Suprapubic skin (tissue), 4 donors: Measurements from ENCODE around the gene OSGIN1. TPM values are rescaled to one million over a fixed set of nuclear protein-coding genes. Genes with fewer than 3 reads are reported as not detected.

Experiments
- DNase-seq, 2 donors: peaks; one replicate each; pipeline ENCODE4 v3.0.0-alpha.2; 2019; ENCODE audit warnings: low spot score in 2 of 2
- H3K27ac ChIP-seq: fragments of 200-600 bp; sonication (generic); one replicate; pipeline ENCODE4 v1.5.1; 2019
- H3K27me3 ChIP-seq: fragments of 200-600 bp; sonication (generic); one replicate; pipeline ENCODE4 v1.5.1; 2019
- H3K36me3 ChIP-seq: fragments of 200-600 bp; sonication (generic); one replicate; pipeline ENCODE4 v1.5.1; 2019
- H3K4me1 ChIP-seq: fragments of 200-600 bp; sonication (generic); one replicate; pipeline ENCODE4 v1.5.1; 2019
- H3K4me3 ChIP-seq: fragments of 200-600 bp; sonication (generic); one replicate; pipeline ENCODE4 v1.5.1; 2019; ENCODE audit warnings: mild to moderate bottlenecking
- H3K9me3 ChIP-seq: fragments of 200-600 bp; sonication (generic); one replicate; pipeline ENCODE4 v1.5.1; 2019
- CTCF ChIP-seq, 2 donors: fragments of 200-600 bp in 1 of 2; fragments of 450-650 bp in 1 of 2; sonication (generic) in 1 of 2; IDR thresholded peaks; one replicate each; pipeline ENCODE4 v1.5.1; 2016 to 2019; ENCODE audit warnings: antibody characterized with exemption in 2 of 2, mild to moderate bottlenecking in 1 of 2, moderate library complexity in 1 of 2
- EP300 ChIP-seq: sonication (generic); formaldehyde crosslinking; IDR thresholded peaks from one replicate; pipeline ENCODE4 v1.6.1; 2017; ENCODE audit warnings: antibody characterized with exemption
- POLR2A ChIP-seq, 2 donors: fragments of 450-650 bp; IDR thresholded peaks; one replicate each; pipeline ENCODE4 v1.6.1; 2017; ENCODE audit warnings: antibody characterized with exemption in 2 of 2, mild to moderate bottlenecking in 2 of 2, moderate library complexity in 2 of 2
- POLR2AphosphoS5 ChIP-seq, 3 donors: sonication (generic); formaldehyde crosslinking; IDR thresholded peaks; one replicate each; pipeline ENCODE4 v1.6.1; 2017; ENCODE audit warnings: antibody characterized with exemption in 3 of 3
- WGBS: methylation state at CpG from one replicate; pipeline ENCODE4 v1.1.5; 2018; 5-methylcytosine and 5-hydroxymethylcytosine counted together
- total RNA-seq, 4 donors: library from RNA; depleted of rRNA; stranded (reverse); fragments of >200 nt; gene quantifications; one replicate each; pipeline ENCODE4 v1.1.0, GENCODE V29; 2016

The OSGIN1 gene
- total RNA-seq, 4 donors from 2014 or later: 1.0 to 2.2 (median 1.5) TPM

- H3K27ac ChIP-seq: no peak overlapping the region
- H3K4me1 ChIP-seq: peaks cover 2% of the 10 kb centered on the region
- H3K36me3 ChIP-seq: no peaks in the 10 kb centered on the region
- WGBS: 81% methylated on average over 10 of the region's 10 CpGs
- H3K9me3 ChIP-seq: no peaks in the 10 kb centered on the region
- TF ChIP-seq CTCF (IDR thresholded peaks at IDR 0.05): no peak
- TF ChIP-seq POLR2AphosphoS5 (IDR thresholded peaks at IDR 0.05): no peak
- TF ChIP-seq POLR2A (IDR thresholded peaks at IDR 0.05): no peak
- TF ChIP-seq EP300: no peak
- no peaks in the 10 kb centered on the region for H3K27me3 ChIP-seq
- DNase-seq: no peak
- no peak overlapping the region for H3K4me3 ChIP-seq
These were observed 9.5 kb upstream of the OSGIN1 start for GRCh38 chr16:83943516-83944050.

- Histone ChIP-seq H3K27me3 (no peaks in the 10 kb centered on the region), H3K36me3 (no peaks in the 10 kb centered on the region), H3K9me3 (no peaks in the 10 kb centered on the region), H3K27ac (no peak overlapping the region), H3K4me1 (peaks cover 2% of the 10 kb centered on the region), H3K4me3 (no peak overlapping the region)
- DNase-seq: no peak
- TF ChIP-seq POLR2AphosphoS5 (IDR thresholded peaks at IDR 0.05) (no peak), EP300 (no peak), POLR2A (IDR thresholded peaks at IDR 0.05) (no peak), CTCF (IDR thresholded peaks at IDR 0.05) (no peak)
- WGBS: 91% methylated on average over 10 of the region's 10 CpGs
These were observed 7.5 kb upstream of the OSGIN1 start for GRCh38 chr16:83945587-83945986.

GRCh38 chr16:83946154-83946780 is 6.8 kb upstream of the OSGIN1 start:
- no peaks in the 10 kb centered on the region for H3K27me3 ChIP-seq
- no peaks in the 10 kb centered on the region for H3K9me3 ChIP-seq
- H3K27ac ChIP-seq: no peak overlapping the region
- 86% methylated on average over 23 of the region's 24 CpGs for WGBS
- no peak for DNase-seq
- H3K4me1 ChIP-seq: peaks cover 2% of the 10 kb centered on the region
- TF ChIP-seq POLR2A (IDR thresholded peaks at IDR 0.05): no peak
- no peak for TF ChIP-seq POLR2AphosphoS5 (IDR thresholded peaks at IDR 0.05)
- no peak for TF ChIP-seq CTCF (IDR thresholded peaks at IDR 0.05)
- no peak for TF ChIP-seq EP300
- H3K36me3 ChIP-seq: no peaks in the 10 kb centered on the region
- H3K4me3 ChIP-seq: no peak overlapping the region

- Histone ChIP-seq H3K4me1 (peaks cover 2% of the 10 kb centered on the region), H3K36me3 (no peaks in the 10 kb centered on the region), H3K27me3 (no peaks in the 10 kb centered on the region), H3K4me3 (no peak overlapping the region), H3K27ac (no peak overlapping the region), H3K9me3 (no peaks in the 10 kb centered on the region)
- DNase-seq: no peak
- TF ChIP-seq EP300 (no peak), CTCF (IDR thresholded peaks at IDR 0.05) (no peak), POLR2AphosphoS5 (IDR thresholded peaks at IDR 0.05) (no peak), POLR2A (IDR thresholded peaks at IDR 0.05) (no peak)
- WGBS: 67% methylated on average over 18 of the region's 21 CpGs
These were observed 6.1 kb upstream of the OSGIN1 start for GRCh38 chr16:83946781-83947566.

GRCh38 chr16:83947642-83948234 is 5.3 kb upstream of the OSGIN1 start:
- H3K27me3 ChIP-seq: no peaks in the 10 kb centered on the region
- H3K4me3 ChIP-seq: no peak overlapping the region
- no peaks in the 10 kb centered on the region for H3K36me3 ChIP-seq
- H3K9me3 ChIP-seq: no peaks in the 10 kb centered on the region
- TF ChIP-seq CTCF (IDR thresholded peaks at IDR 0.05) (no peak), POLR2AphosphoS5 (IDR thresholded peaks at IDR 0.05) (no peak), POLR2A (IDR thresholded peaks at IDR 0.05) (no peak)
- WGBS: 88% methylated on average over 11 of the region's 14 CpGs
- no peak overlapping the region for H3K27ac ChIP-seq
- peaks cover 9% of the 10 kb centered on the region for H3K4me1 ChIP-seq
- no peak for DNase-seq
